GM19397 (cell line): ENCODE measurements around the gene NFIB.

Experiments used
- ATAC-seq: cut with Tn5 transposase; IDR thresholded peaks from one replicate; pipeline ENCODE4 v1.9.1; 2021; ENCODE audit warnings: mild to moderate bottlenecking, moderate library complexity; ENCODE audit not compliant: unreplicated experiment

NFIB gene

DNA sequence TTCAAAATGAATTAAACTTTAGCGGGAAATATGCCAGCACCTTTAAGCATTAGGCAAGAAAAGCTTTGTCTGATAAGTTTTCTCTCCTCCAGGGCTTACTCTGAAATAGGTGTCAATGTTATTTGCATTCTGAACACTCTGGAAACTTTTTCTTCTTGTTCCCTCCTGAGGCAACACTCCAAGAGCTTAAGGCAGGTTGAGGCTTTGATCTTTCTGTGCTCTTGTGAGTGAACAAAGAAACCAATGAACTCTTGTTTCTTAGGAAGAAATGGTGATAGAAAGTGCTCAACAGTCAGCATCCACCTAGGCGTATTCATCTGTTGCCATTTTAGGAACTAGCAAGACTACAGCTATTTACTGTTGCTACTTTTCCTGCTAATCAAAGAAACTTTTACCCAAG lies 259.8 kb downstream of the NFIB start:
- no peak for ATAC-seq

DNA sequence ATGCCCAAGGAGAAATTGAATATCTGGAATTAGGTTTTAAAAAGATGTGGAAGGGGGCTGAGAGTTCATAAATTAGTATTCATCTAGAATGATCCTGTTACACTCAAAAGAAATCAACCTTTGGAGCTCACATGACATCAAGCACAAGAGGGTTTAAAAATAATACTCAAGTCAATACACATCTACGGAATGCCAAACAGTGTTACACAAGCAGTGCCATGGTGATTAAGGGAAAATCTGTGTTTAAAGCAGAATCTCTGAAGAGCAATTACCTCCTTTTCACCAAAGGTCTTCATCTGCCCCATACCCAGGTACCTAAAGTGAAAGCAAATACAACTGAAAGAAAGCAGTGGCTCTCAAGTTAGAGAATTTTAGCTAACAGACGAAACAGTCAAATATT lies 261.6 kb downstream of the NFIB start:
- ATAC-seq, result no peak

DNA sequence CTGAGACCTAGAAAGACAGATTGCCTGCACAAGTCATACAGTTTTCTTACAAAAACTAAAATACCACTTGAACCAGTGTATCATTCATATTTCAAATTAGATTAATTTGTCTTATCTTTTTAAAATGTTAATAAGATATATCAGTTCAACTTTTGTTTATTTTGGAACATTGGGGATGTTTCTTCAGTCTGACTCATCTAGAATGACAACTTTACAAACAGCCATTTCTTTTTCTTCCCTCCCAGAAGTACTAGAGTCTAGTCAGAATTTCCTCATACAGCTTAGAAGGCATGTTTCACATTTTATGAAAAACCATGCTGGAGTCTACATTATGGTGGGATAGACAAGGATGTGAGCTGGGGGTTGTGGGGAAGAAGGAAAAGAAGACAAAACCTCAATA lies 262.5 kb downstream of the NFIB start:
- no peak for ATAC-seq

DNA sequence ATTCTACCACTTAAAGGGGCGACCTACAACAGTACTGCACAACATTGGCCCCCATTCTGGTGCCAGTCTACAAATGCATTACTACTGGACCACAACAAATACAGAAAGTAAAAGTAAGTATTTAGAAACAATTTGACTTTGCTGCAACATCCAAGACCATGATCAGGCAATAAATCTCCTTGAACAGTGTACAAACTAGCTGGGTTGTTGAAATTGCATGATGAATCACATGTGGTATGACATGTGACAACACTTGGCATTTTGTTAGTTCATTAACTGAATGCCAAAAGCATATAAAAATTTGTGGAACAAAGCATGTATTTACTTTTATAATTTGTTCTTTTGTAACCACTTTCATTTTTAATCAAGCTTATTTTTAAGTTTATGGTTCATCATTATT lies 270.5 kb downstream of the NFIB start:
- ATAC-seq, result no peak

DNA sequence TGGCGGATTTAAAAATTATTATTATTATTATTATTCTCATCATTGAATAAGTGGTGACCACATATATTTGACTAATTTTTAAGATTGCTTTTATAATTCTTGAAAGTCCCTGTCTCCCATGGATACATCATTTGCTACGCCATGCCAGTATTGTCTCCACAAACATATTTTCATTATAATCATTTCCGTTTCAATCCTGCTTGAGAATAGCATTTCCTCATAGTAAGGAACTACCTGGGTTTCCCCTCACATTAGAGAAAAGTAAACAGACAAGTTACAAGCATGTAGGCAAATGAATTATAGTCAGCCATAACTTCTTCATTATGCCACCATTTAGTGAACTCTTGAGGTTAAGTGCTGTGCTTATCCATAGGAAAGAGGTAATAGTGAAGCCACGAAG lies 276.6 kb downstream of the NFIB start:
- ATAC-seq, result no peak

DNA sequence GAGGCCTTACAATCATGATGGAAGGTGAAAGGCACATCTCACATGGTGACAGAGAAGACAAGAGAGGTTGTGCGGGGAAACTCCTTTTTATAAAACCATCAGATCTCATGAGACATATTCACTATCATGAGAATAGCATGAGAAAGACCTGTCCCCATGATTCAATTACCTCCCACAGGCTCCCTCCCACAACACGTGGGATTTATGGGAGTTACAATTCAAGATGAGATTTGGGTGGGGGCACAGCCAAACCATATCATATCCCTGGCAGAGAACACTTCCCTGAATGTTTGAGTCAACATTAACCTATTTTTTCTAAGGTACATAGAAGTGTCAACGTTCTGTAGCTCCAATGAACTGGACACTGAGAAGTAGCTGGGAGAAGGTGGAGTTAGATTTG lies 280.9 kb downstream of the NFIB start:
- no peak for ATAC-seq
